ENCODE results near the gene SLC4A1AP.

Gene SLC4A1AP

GRCh38 chr2:27721884-27722485 lies 58.3 kb downstream of the SLC4A1AP start:
- DNase-seq: no peak

DNA sequence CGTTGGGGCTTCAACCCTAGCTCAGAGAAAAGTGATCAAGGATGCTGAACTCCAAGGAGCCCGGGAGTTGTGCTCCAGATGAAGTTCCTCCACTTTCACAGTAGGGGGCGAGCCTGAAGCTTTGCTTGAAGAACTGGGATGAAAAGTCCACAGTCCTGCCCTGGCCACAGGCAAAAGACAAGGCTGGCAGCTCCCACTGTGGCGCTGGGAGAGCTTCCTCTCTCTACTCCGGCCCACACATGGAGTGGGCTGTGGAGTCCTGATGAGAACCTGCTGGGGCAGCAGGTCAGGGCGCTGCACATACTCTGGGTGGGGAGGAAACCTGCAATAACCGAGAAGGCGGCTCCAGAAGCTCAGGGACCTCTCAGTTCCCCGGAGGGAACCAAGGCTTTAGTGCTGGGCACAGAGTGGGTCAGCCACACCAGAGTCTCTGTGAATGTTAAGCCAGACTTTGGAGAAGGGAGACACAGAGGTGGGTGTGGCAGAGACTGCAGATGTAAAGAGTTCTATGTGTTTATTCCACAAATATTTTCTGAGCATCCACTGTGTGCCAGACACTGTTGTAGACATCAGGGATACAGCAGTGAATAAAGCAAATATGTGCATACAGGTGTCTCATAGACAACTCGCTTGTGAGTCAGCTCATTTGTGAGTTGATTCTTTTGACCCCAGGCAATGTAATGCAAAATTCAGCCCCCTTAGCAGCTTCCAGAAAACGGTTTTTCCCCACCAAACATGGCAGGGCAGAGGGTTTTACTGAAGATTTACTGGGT lies 59.9 kb downstream of the SLC4A1AP start:
- no peak for DNase-seq

DNA sequence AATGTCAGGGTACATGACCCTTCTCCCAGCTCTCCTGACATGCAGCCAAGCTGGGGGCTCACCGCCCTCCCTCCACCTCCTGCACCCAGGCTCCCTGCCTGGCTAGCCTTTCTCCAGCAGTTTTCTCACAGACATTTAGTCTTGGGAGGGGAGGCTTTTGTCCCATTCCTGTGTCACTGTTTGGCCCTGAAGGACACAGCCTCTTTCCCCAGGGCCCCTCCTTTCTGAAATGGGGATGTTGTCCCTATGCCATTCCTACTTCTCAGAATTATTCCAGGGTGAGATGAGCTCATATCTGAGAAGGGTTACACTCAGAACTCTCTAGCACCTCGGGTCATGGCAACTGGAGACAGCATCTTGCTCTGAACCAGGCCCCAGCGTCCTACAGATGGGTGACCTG lies 60.5 kb downstream of the SLC4A1AP start:
- no peak for DNase-seq

DNA sequence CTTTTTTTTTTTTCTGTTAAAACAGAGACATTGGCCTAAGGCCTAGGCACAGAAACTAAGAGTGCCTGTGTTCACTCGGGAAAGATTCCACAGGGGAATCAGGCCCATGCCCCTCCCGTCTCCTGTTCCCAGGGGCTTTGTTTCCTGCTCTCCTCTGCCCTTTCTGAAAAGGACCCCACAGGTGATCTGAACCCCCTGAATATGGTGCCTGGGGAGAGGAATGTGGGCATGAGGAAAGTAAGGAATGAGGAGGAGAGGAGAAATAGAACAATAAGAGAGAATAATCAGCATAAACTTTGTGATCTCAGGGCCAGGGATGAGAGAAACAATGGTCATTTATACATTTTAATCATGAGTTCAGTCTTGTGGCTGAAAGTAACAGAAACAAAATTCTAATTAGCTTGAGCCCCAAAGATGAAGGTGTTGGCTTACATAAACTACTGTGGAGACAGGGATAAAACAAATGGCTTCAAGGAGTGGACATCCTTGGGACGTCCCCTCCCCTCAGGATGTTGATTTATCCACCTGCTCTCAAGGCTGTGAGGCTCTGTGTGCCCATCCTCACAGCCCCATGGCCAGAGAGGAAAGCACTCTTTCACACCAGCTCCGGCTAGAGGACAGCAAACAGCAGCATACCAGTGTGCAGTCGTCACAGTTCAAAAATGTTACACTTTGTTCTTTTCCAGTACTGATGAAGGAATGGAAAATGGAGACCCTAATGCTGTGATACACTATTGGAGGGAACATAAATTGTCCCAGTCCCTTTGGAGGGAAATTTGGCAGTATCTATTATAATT lies 61.4 kb downstream of the SLC4A1AP start:
- DNase-seq: no peak

DNA sequence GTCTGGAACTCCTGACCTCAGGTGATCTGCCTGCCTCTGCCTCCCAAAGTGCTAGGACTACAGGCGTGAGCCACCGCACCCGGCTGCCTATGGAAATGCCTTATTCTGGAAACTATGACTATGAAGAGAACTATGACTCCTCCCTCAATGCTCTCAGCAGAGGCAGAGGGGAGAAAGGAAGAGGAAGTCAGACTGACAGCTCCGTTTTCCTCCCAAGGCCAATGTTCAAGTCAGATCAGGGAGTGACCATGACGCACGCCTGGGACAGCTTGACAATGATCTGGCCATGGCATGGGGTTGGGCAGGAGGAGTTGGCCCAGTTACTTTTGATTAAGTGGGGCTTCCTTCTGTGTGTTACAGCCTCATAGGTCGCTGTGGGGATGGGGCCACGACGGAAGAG lies 63.6 kb downstream of the SLC4A1AP start:
- DNase-seq: no peak

GRCh38 chr2:27728081-27728858 lies 64.6 kb downstream of the SLC4A1AP start:
- no peak for DNase-seq

GRCh38 chr2:27729198-27729597 lies 65.5 kb downstream of the SLC4A1AP start:
- DNase-seq: no peak

GRCh38 chr2:27729614-27730013 lies 65.9 kb downstream of the SLC4A1AP start:
- DNase-seq: no peak

GRCh38 chr2:27730261-27730662 lies 66.6 kb downstream of the SLC4A1AP start:
- DNase-seq: no peak

DNA sequence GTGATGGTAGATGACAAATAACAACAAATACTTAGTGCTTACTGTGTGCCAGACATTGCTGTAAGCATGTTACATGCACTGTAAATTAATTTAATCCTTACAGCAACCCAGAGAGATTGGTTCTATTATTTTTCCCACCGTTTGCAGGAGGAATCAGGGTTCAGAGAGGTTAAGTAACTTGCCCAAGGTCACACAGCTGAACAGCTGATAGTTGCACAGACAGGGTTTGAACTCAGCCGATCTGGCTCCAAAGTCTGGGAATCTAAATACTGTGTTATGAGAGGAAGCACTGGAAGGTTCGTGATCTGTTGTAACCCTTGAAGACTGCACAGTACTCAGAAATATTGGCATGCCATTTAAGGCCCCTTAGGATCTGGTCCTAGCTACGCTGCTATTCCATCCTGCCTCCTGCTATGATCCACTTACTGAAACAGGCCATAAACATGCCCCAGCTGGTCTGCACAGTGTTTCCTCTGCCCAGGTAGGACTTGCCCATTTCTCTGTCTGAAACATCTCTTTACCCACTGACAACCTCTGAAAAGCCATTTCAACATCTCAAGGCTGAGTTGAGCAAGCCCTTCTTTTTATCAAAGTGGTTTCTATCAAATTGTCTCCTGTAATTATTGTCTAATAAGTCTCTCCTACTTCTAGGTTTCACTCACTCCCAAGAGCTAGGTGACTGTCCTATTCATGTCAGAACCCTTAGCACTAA lies 67.4 kb downstream of the SLC4A1AP start:
- no peak for DNase-seq

GRCh38 chr2:27734305-27734704 lies 70.6 kb downstream of the SLC4A1AP start:
- no peak for DNase-seq

GRCh38 chr2:27735263-27735904 lies 71.7 kb downstream of the SLC4A1AP start:
- DNase-seq: peak; percentile 74

DNA sequence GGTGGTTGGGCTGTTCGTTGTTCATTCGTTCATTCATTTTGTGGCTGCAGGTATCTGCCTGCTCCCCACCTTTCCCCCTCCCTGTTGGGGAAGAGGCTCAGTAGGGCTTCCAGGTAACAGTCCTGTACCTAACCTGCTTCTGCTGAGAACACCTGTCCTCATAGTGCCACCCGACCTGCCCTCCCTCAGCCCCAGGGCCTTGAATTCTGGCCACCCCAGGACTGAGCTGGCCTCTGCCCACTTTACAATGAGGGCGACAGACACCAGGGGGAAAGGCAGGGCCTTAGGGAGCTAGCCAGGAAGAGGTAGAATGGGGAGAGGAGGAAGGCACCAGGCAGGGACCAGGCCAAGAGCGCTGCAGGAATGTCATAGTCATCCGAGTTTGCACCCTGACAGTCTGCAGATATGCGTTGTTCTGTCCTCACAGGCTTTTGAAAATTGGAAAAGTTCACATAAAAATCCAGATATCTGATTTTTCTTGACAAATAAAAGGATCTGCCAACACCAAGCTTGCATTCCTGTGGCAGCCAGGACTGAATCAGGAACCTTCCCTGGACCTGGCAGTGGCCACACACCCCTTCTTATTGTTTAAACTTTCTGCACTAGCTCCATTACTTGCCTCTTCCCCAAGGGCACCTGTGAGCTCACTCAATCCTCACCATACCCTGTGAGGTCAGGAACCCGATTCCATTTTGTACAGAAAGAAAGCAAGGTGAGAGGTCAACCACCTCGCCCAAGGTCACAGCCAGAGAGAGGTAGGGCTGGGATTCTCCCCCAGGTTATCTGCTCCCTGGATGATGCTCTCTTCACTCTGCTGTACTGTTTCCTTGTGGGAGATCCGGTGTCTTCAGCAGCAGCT lies 72.6 kb downstream of the SLC4A1AP start:
- no peak for DNase-seq

GRCh38 chr2:27736890-27737204 lies 73.2 kb downstream of the SLC4A1AP start:
- DNase-seq: no peak

- no peak for DNase-seq
Observed at GRCh38 chr2:27737676-27738348, 74.1 kb downstream of the SLC4A1AP start.

- DNase-seq: no peak
Observed at GRCh38 chr2:27738349-27739057, 74.8 kb downstream of the SLC4A1AP start.

GRCh38 chr2:27739058-27739373 lies 75.3 kb downstream of the SLC4A1AP start:
- DNase-seq: no peak

DNA sequence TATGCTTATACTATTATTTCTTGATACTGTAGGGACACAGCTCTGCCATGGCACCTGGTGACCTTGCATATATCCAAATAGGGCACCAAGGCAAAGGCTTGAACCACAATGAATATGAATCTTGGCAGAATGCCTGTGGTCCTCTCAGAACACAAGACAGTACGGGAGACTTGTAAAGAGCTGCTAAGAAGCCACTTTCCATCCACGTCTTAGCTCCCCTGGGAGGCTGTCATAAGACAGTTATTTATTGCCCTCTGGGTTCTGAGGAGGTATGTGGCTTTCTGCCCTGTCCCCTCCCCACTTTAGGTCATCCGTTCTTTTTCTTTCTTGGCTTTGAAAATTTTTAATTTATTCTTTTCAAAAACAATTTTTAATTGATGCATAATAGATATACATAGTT lies 78.0 kb downstream of the SLC4A1AP start:
- no peak for DNase-seq

- no peak for DNase-seq
Observed at GRCh38 chr2:27742571-27742970, 78.9 kb downstream of the SLC4A1AP start.

Data from DMS153 (cell line).